Measurements from ENCODE around the gene VAMP1. TPM values are rescaled to one million over a fixed set of nuclear protein-coding genes. Genes with fewer than 3 reads are reported as not detected.

The VAMP1 gene
- total RNA-seq, 1 experiment from 2014 or later, result 10.3 TPM

DNA sequence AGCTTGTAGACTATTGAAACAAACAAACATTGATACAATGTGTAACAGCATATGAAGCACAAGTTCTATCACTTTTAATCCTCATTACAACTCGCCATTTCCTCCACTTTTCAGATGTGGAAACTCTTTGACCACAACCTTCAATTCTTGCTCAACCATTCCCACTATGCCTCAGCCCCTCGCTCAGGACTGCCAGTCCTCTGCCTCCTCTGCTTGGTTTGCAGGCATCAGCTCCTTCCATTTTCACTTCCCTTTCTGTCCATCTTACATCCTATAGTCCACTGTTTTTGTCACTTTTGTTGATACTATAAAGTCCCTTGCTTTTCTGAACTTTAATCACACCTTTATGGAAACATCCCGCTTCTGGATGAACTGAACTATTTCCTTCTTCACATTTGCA lies 53.9 kb downstream of the VAMP1 start:
- no peak for DNase-seq
- H3T11ph ChIP-seq (ENCODE audit: low read length), result no peak overlapping the region
- no peaks in the 10 kb centered on the region for H3K9me3 ChIP-seq (ENCODE audit: control insufficient read depth, low read depth, low read length)
- H2AK5ac ChIP-seq (ENCODE audit: insufficient read length, low read length), result no peak overlapping the region
- H3K4me1 ChIP-seq (ENCODE audit: insufficient read depth, low read length), result no peaks in the 10 kb centered on the region
- no peak overlapping the region for H2BK20ac ChIP-seq (ENCODE audit: low read depth, low read length, poor library complexity, severe bottlenecking)
- Mint-ChIP-seq H3K9me3 (no peaks in the 10 kb centered on the region; a peak in 1 of 5 replicates), H3K4me1 (peaks cover 2% of the 10 kb centered on the region in 2 experiments; a peak in 1 of 4 replicates), H3K27ac (no peak overlapping the region), H3K4me3 (no peak overlapping the region), H3K27me3 (ENCODE audit: low read depth) (peaks cover 2% of the 10 kb centered on the region), H3K36me3 (ENCODE audit: insufficient read depth in 1 of 3, low read depth in 3 of 3) (no peaks in the 10 kb centered on the region)
- no peak overlapping the region for H2AFZ ChIP-seq (ENCODE audit: low read length)
- no peak overlapping the region for H3K27ac ChIP-seq (ENCODE audit: insufficient read length, low read depth, low read length)
- H2BK12ac ChIP-seq (ENCODE audit: insufficient read length, low read depth, low read length), result no peak overlapping the region
- H3K9ac ChIP-seq (ENCODE audit: extremely low read depth, insufficient read length, low read length), result no peak overlapping the region
- no peak overlapping the region for H3K4ac ChIP-seq (ENCODE audit: low read depth, low read length)
- H3K4me2 ChIP-seq (ENCODE audit: insufficient read depth, insufficient read length, low read length), result no peak overlapping the region
- H2BK5ac ChIP-seq (ENCODE audit: insufficient read length, low read length), result no peak overlapping the region
- H3K23ac ChIP-seq (ENCODE audit: insufficient read length, low read depth, low read length), result no peak overlapping the region
- H3K18ac ChIP-seq (ENCODE audit: insufficient read length, low read depth, low read length), result no peak overlapping the region
- TF ChIP-seq CTCF (conservative IDR thresholded peaks at IDR 0.05), result no peak
- no peaks in the 10 kb centered on the region for H3K79me2 ChIP-seq (ENCODE audit: insufficient read depth, low read length)
- no peak overlapping the region for H2BK15ac ChIP-seq (ENCODE audit: low read depth, low read length)
- no peaks in the 10 kb centered on the region for H3K79me1 ChIP-seq (ENCODE audit: insufficient read depth, low read depth, low read length, poor library complexity, severe bottlenecking)
- no peaks in the 10 kb centered on the region for H3K27me3 ChIP-seq (ENCODE audit: insufficient read depth, low read length)
- no CpG with 5 or more reads among the region's 3 CpGs for WGBS (ENCODE audit: extremely low coverage, insufficient read length, low lambda C conversion rate)
- no peak overlapping the region for H3K56ac ChIP-seq (ENCODE audit: insufficient read length, low read depth, low read length)
- H4K5ac ChIP-seq (ENCODE audit: insufficient read length, low read depth, low read length), result no peak overlapping the region
- H3K14ac ChIP-seq (ENCODE audit: insufficient read depth, low read length), result no peak overlapping the region
- H4K8ac ChIP-seq (replicated peaks; ENCODE audit: insufficient read length, low read depth, low read length), result no peak overlapping the region
- no peak overlapping the region for H2BK120ac ChIP-seq (ENCODE audit: low read depth, low read length, poor library complexity, severe bottlenecking)
- no peaks in the 10 kb centered on the region for H3K23me2 ChIP-seq (ENCODE audit: insufficient read length, low read depth, low read length, poor library complexity, severe bottlenecking)
- no peak overlapping the region for H4K91ac ChIP-seq (ENCODE audit: insufficient read length, low read depth, low read length)
- H4K20me1 ChIP-seq (ENCODE audit: control insufficient read depth, insufficient read depth, insufficient read length), result no peaks in the 10 kb centered on the region

Other genes with a start within 250 kb of the VAMP1 start
- gene PLEKHG6, start 160.0 kb downstream of the VAMP1 start, total RNA-seq (2021), result 17.7 and 20.0 TPM in 2 replicates
- gene TNFRSF1A, start 128.6 kb downstream of the VAMP1 start, total RNA-seq (2021), result 55.9 and 59.9 TPM in 2 replicates
- 104 and 111 TPM in 2 replicates for gene SCNN1A, start 95.1 kb downstream of the VAMP1 start, total RNA-seq (2021)
- 3.4 and 4.8 TPM in 2 replicates for gene LTBR, start 86.5 kb downstream of the VAMP1 start, total RNA-seq (2021)
- gene CD27, start 25.7 kb downstream of the VAMP1 start, total RNA-seq (2021), result 0.29 and 0.37 TPM in 2 replicates
- 1.4 and 2.3 TPM in 2 replicates for gene TAPBPL, start 18.6 kb downstream of the VAMP1 start, total RNA-seq (2021)
- gene MRPL51, start 22.6 kb upstream of the VAMP1 start, total RNA-seq (2021), result 321 and 329 TPM in 2 replicates
- 105 and 114 TPM in 2 replicates for gene NCAPD2, start 23.4 kb upstream of the VAMP1 start, total RNA-seq (2021)
- 4,581 and 4,651 TPM in 2 replicates for gene GAPDH, start 63.8 kb upstream of the VAMP1 start, total RNA-seq (2021)
- gene IFFO1, start 85.4 kb upstream of the VAMP1 start, total RNA-seq (2021), result 16.3 and 17.9 TPM in 2 replicates
- gene NOP2, start 97.6 kb upstream of the VAMP1 start, total RNA-seq (2021), result 136 and 137 TPM in 2 replicates
- 334 and 346 TPM in 2 replicates for gene CHD4, start 136.7 kb upstream of the VAMP1 start, total RNA-seq (2021)
- gene LPAR5, start 165.3 kb upstream of the VAMP1 start, total RNA-seq (2021), result 0.22 TPM in 2 replicates
- 1.3 and 1.9 TPM in 2 replicates for gene ACRBP, start 176.8 kb upstream of the VAMP1 start, total RNA-seq (2021)
- gene ING4, start 192.4 kb upstream of the VAMP1 start, total RNA-seq (2021), result 20.1 TPM in 2 replicates
- 83.5 and 88.0 TPM in 2 replicates for gene ZNF384, start 218.7 kb upstream of the VAMP1 start, total RNA-seq (2021)
- 5.2 and 6.6 TPM in 2 replicates for gene PIANP, start 230.1 kb upstream of the VAMP1 start, total RNA-seq (2021)

Measured in H9 (cell line).